ENCODE measurements around the gene UQCRC2.

DNA sequence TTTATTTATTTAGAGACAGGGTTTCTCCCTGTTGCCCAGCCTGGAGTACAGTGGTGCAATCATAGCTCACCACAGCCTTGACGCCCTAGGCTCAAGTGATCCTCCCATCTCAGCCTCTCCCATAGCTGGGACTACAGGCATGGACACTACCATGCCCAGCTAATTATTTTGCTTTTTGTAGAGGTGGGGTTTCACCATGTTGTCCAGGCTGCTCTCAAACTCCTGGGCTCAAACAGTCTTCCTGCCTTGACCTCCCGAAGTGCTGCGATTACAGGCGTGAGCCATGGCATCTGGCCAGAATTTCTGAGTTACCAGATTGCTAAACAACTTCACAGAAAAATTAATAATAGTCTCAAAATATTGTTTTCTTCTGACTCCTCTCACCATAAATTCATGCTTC is 76.5 kb downstream of the UQCRC2 start:
- TF ChIP-seq CTCF (conservative IDR thresholded peaks at IDR 0.05 in 1 of 2, IDR thresholded peaks at IDR 0.05 in 1 of 2; ENCODE audit: low read depth in 1 of 2, low read length in 2 of 2) = no peak
- TF ChIP-seq EZH2 (IDR thresholded peaks at IDR 0.05; ENCODE audit: low read length, missing control alignments) = no peak
